HEK293T (cell line): ENCODE data around the gene SLC15A3.

Experiments
- BHLHE40 ChIP-seq: fragments of 450-650 bp; IDR thresholded peaks from 2 replicates; pipeline ENCODE4 v1.6.1; 2016; ENCODE audit warnings: mild to moderate bottlenecking, moderate library complexity, borderline replicate concordance
- CTBP1 ChIP-seq: fragments of 450-650 bp; IDR thresholded peaks from 2 replicates; pipeline ENCODE4 v1.6.1; 2016; ENCODE audit warnings: borderline replicate concordance
- FOXA1 ChIP-seq: fragments of 450-650 bp; IDR thresholded peaks from 2 replicates; pipeline ENCODE4 v1.6.1; 2016; ENCODE audit warnings: mild to moderate bottlenecking
- FOXK2 ChIP-seq: fragments of 450-650 bp; IDR thresholded peaks from 2 replicates; pipeline ENCODE4 v1.6.1; 2016; ENCODE audit warnings: mild to moderate bottlenecking
- L3MBTL2 ChIP-seq: fragments of 450-650 bp; conservative IDR thresholded peaks from 2 replicates; pipeline ENCODE4 v1.6.1; 2016; ENCODE audit warnings: mild to moderate bottlenecking
- LEF1 ChIP-seq: fragments of 450-650 bp; IDR thresholded peaks from 2 replicates; pipeline ENCODE4 v1.6.1; 2017; ENCODE audit warnings: mild to moderate bottlenecking, borderline replicate concordance
- NFRKB ChIP-seq: fragments of 450-650 bp; IDR thresholded peaks from 2 replicates; pipeline ENCODE4 v1.6.1; 2016; ENCODE audit warnings: mild to moderate bottlenecking, moderate library complexity
- SP1 ChIP-seq: fragments of 450-650 bp; IDR thresholded peaks from 2 replicates; pipeline ENCODE4 v1.6.1; 2017
- SUZ12 ChIP-seq: fragments of 450-650 bp; IDR thresholded peaks from 2 replicates; pipeline ENCODE4 v1.6.1; 2016; ENCODE audit warnings: mild to moderate bottlenecking
- TARDBP ChIP-seq: fragments of 450-650 bp; IDR thresholded peaks from 2 replicates; pipeline ENCODE4 v1.6.1; 2016
- ZNF384 ChIP-seq: fragments of 450-650 bp; IDR thresholded peaks from 2 replicates; pipeline ENCODE4 v1.6.1; 2016

DNA sequence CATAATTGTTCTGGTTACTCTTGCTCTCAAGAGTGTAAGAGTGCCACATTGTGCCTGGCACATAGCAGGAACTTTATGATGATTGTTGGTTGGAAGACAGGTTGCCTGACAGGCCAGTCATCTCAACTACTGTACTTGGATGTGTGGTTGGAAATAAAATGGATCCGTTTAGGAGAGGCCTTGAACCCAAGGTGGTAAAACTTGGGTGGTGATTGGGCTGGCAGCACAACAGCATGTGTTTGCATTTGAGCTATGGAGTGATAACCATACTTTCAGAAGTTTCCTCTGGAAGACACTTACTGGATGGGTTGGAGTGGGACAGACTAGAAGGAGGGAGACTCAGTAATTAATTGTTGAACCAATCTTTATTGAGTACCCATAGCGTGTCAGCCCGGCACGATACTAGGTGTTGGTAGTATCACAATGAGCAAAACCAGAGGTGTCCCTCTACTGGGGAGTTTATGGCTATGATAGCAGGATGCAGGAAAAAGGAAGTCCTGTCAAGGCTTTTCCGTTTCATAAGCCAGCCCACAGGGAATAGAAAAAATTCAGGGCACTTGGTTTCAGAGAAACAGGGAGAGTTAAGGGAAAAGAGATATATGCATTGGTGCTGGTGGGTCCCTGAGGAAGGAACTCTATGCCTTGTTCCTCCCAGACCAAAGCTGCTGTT lies 41.1 kb downstream of the SLC15A3 start:
- TF ChIP-seq FOXA1: no peak
- TF ChIP-seq CTBP1: no peak
- no peak for TF ChIP-seq SUZ12
- TF ChIP-seq ZNF384: no peak
- TF ChIP-seq NFRKB: no peak
- TF ChIP-seq SP1: no peak
- no peak for TF ChIP-seq BHLHE40
- no peak for TF ChIP-seq LEF1
- TF ChIP-seq L3MBTL2: no peak
- no peak for TF ChIP-seq TARDBP
- TF ChIP-seq FOXK2: no peak
